Daoy (cell line): ENCODE results near the gene PAQR9. TPM values are rescaled to one million over a fixed set of nuclear protein-coding genes. Genes with fewer than 3 reads are reported as not detected.

Experiments
- DNase-seq: peaks from one replicate; pipeline ENCODE4 v3.0.0-alpha.2; 2015; ENCODE audit warnings: low read depth
- total RNA-seq: library from RNA; depleted of rRNA; stranded (reverse); fragments of >200 nt; shearing (Covaris generic); gene quantifications from 2 replicates; pipeline ENCODE4 v1.2.3, GENCODE V29; 2014

Gene PAQR9
- total RNA-seq, 1 experiment from 2014 or later: 0.17 TPM

GRCh38 chr3:142982038-142982773 is 18.7 kb upstream of the PAQR9 start:
- DNase-seq: no peak

GRCh38 chr3:142981108-142981507 is 17.6 kb upstream of the PAQR9 start:
- DNase-seq: no peak

GRCh38 chr3:142977399-142977728 is 13.9 kb upstream of the PAQR9 start:
- peak; percentile 39 for DNase-seq

- peak; percentile 97 for DNase-seq
These were observed 13.3 kb upstream of the PAQR9 start for GRCh38 chr3:142976621-142977398.

- DNase-seq: no peak
These were observed 12.0 kb upstream of the PAQR9 start for GRCh38 chr3:142975316-142975995.

- no peak for DNase-seq
These were observed 9.9 kb upstream of the PAQR9 start for GRCh38 chr3:142973217-142974009.

GRCh38 chr3:142972092-142972753 is 8.7 kb upstream of the PAQR9 start:
- DNase-seq: no peak

GRCh38 chr3:142971431-142971830 is 8.0 kb upstream of the PAQR9 start:
- no peak for DNase-seq

GRCh38 chr3:142968319-142969025 is 5.0 kb upstream of the PAQR9 start:
- no peak for DNase-seq

GRCh38 chr3:142966808-142967207 is 3.3 kb upstream of the PAQR9 start:
- DNase-seq: no peak

GRCh38 chr3:142965581-142965980 is 2.1 kb upstream of the PAQR9 start:
- no peak for DNase-seq

GRCh38 chr3:142963234-142963515 is 299 bp downstream of the PAQR9 start:
- DNase-seq: no peak

GRCh38 chr3:142962520-142963233 is 797 bp downstream of the PAQR9 start:
- DNase-seq: no peak

GRCh38 chr3:142962175-142962519 is 1.3 kb downstream of the PAQR9 start:
- DNase-seq: no peak

GRCh38 chr3:142961539-142961938 is 1.9 kb downstream of the PAQR9 start:
- DNase-seq: no peak

- no peak for DNase-seq
These were observed 3.1 kb downstream of the PAQR9 start for GRCh38 chr3:142960322-142960850.

- peak; percentile 75 for DNase-seq
These were observed 4.8 kb downstream of the PAQR9 start for GRCh38 chr3:142958707-142959106.

GRCh38 chr3:142953443-142953842 is 10.0 kb downstream of the PAQR9 start:
- DNase-seq: no peak

- DNase-seq: no peak
These were observed 10.9 kb downstream of the PAQR9 start for GRCh38 chr3:142952272-142953193.
